ENCODE measurements around the gene CLRN2. TPM values are rescaled to one million over a fixed set of nuclear protein-coding genes. Genes with fewer than 3 reads are reported as not detected.

The CLRN2 gene
- total RNA-seq (not detected), polyA plus RNA-seq (not detected), total RNA-seq (0 reads per million in 6 experiments)

- DNase-seq, result no peak
- POLR2A ChIA-PET, result no interaction called here
- no peak for ATAC-seq
- Mint-ChIP-seq H3K27me3 (peaks cover 0 to 21% (median 18%) of the 10 kb centered on the region in 5 donors), H3K27ac (no peak within 1 kb of the TSS), H3K4me3 (peak within 1 kb of the TSS in 1 of 10 donors; percentile 2), H3K9me3 (no peaks in the 10 kb centered on the region), H3K4me1 (peaks cover 18 to 28% (median 27%) of the 10 kb centered on the region in 4 donors), H3K36me3 (peaks cover 0 to 2% (median 0%) of the 10 kb centered on the region in 3 donors)
These were observed at the start of gene CLRN2 for GRCh38 chr4:17514865-17515264. Gene CLRN2 (plus strand): TSS chr4:17515165. CDS start chr4:17515267, 102 bp downstream.

- POLR2A ChIA-PET, result no interaction called here
- ATAC-seq, result no peak
These were observed 46.2 kb upstream of the CLRN2 start for GRCh38 chr4:17468619-17469221.

GRCh38 chr4:17469931-17470674, 44.9 kb upstream of the CLRN2 start:
- POLR2A ChIA-PET, result no interaction called here
- Mint-ChIP-seq H3K27ac (peak overlapping the region in 2 of 10 donors; percentile 12 to 36), H3K4me1 (peaks cover 0 to 4% (median under 1%) of the 10 kb centered on the region in 4 donors), H3K36me3 (peaks cover 0 to 3% (median 2%) of the 10 kb centered on the region in 3 donors), H3K4me3 (no peak overlapping the region), H3K9me3 (no peaks in the 10 kb centered on the region), H3K27me3 (no peaks in the 10 kb centered on the region)
- DNase-seq (no peak), ATAC-seq (no peak)

More at GRCh38 chr4:17468619-17469221, 46.2 kb upstream of the CLRN2 start:
- Mint-ChIP-seq H3K27ac (no peak overlapping the region), H3K27me3 (no peaks in the 10 kb centered on the region), H3K36me3 (peaks cover 3 to 6% (median 6%) of the 10 kb centered on the region in 3 donors), H3K9me3 (no peaks in the 10 kb centered on the region), H3K4me3 (no peak overlapping the region), H3K4me1 (peaks cover 0 to 4% (median under 1%) of the 10 kb centered on the region in 4 donors)
- no peak for DNase-seq

- Mint-ChIP-seq H3K27ac (peak overlapping the region in 1 of 10 donors; percentile 1), H3K4me1 (peaks cover 0 to 12% (median 8%) of the 10 kb centered on the region in 4 donors), H3K4me3 (no peak overlapping the region), H3K9me3 (no peaks in the 10 kb centered on the region), H3K36me3 (peaks cover 0 to 14% (median 0%) of the 10 kb centered on the region in 3 donors), H3K27me3 (no peaks in the 10 kb centered on the region)
- ATAC-seq (no peak), DNase-seq (no peak)
- POLR2A ChIA-PET, result no interaction called here
These were observed 39.5 kb upstream of the CLRN2 start for GRCh38 chr4:17475481-17475880.

- H3K27ac Mint-ChIP-seq, result peak overlapping the region in 4 of 10 donors; percentile 26 to 92 (median 52)
- no peaks in the 10 kb centered on the region for H3K9me3 Mint-ChIP-seq
- POLR2A ChIA-PET, result no interaction called here
- H3K4me3 Mint-ChIP-seq, result no peak overlapping the region
- no peaks in the 10 kb centered on the region for H3K27me3 Mint-ChIP-seq
- peaks cover 0 to 10% (median 0%) of the 10 kb centered on the region in 3 donors for H3K36me3 Mint-ChIP-seq
- DNase-seq (no peak), ATAC-seq (no peak)
- peaks cover 0 to 12% (median 6%) of the 10 kb centered on the region in 4 donors for H3K4me1 Mint-ChIP-seq
These were observed 38.1 kb upstream of the CLRN2 start for GRCh38 chr4:17476853-17477252.

GRCh38 chr4:17477774-17478472, 37.0 kb upstream of the CLRN2 start:
- ATAC-seq (no peak), DNase-seq (no peak)
- Mint-ChIP-seq H3K9me3 (no peaks in the 10 kb centered on the region), H3K4me1 (peaks cover 0 to 11% (median 6%) of the 10 kb centered on the region in 4 donors), H3K27ac (no peak overlapping the region), H3K27me3 (no peaks in the 10 kb centered on the region), H3K4me3 (no peak overlapping the region), H3K36me3 (peaks cover 0 to 10% (median 0%) of the 10 kb centered on the region in 3 donors)
- POLR2A ChIA-PET, result no interaction called here

DNA sequence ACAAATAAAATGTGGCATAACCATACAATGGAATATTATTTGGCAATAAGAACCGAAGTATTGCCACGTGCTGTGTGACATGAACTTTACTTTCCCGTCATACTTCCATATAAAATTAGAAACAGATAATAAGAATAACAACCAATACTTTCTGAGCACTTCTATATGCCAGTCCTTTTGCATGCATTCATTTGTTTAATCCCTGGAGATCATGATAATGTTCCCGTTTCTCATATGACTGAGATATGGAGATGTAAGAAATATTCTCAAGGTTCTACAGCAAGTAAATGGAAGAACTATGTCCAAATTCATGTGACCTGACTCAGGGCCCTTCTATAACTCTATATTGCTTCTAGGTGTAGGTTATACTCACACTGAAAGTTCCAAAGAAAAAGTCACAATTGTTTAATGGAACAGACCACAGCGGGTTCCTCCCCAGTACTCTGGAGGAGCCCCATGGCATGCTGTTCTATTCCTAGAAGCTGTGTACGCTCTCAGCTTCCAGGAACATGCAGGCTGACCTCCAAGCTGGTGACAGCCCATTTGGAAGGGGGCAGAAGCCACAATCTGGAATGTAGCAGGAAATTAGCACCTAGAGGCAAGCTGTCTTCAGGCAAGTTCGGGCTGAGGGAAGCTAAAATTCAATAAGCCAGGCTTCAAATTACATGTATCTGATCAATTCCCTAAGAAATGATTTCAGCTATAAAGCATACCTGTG, 34.6 kb upstream of the CLRN2 start:
- Mint-ChIP-seq H3K4me3 (no peak overlapping the region), H3K27me3 (no peaks in the 10 kb centered on the region), H3K9me3 (peaks cover 0 to 2% (median 0%) of the 10 kb centered on the region in 9 donors), H3K36me3 (peaks cover 5 to 27% (median 13%) of the 10 kb centered on the region in 3 donors), H3K27ac (no peak overlapping the region), H3K4me1 (peaks cover 0 to 11% (median 6%) of the 10 kb centered on the region in 4 donors)
- no peak for DNase-seq
- POLR2A ChIA-PET, result no interaction called here
- no peak for ATAC-seq

DNA sequence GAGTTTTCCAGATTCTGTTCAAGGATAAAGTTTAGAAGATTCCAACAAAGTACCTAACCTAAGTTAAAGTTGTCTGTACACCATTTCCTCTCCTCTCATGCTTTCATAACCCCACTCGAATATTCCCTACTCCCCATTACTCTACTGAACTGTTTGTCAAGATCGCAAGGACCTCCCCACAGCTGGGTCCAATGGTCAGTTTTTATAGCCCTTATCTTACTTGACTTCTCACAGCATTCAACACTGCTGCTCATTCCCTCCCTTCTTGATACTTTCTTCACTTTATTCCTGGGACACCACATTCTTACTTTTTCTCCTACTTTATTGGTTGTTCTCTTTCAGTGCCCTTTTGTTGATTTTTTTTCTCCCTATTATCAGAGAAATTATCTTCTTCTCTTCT, 34.0 kb upstream of the CLRN2 start:
- no peak for DNase-seq
- Mint-ChIP-seq H3K4me3 (no peak overlapping the region), H3K27ac (no peak overlapping the region), H3K27me3 (no peaks in the 10 kb centered on the region), H3K4me1 (peaks cover 0 to 11% (median 6%) of the 10 kb centered on the region in 4 donors), H3K9me3 (peaks cover 0 to 2% (median 0%) of the 10 kb centered on the region in 9 donors), H3K36me3 (peaks cover 5 to 32% (median 16%) of the 10 kb centered on the region in 3 donors)
- POLR2A ChIA-PET, result no interaction called here
- no peak for ATAC-seq

GRCh38 chr4:17482716-17483115, 32.2 kb upstream of the CLRN2 start:
- ATAC-seq, result no peak
- DNase-seq, result no peak
- no peak overlapping the region for H3K27ac Mint-ChIP-seq
- peaks cover 5 to 42% (median 28%) of the 10 kb centered on the region in 3 donors for H3K36me3 Mint-ChIP-seq
- peaks cover 0 to 2% (median 0%) of the 10 kb centered on the region in 9 donors for H3K9me3 Mint-ChIP-seq
- H3K27me3 Mint-ChIP-seq, result no peaks in the 10 kb centered on the region
- POLR2A ChIA-PET, result no interaction called here
- no peak overlapping the region for H3K4me3 Mint-ChIP-seq
- peaks cover 0 to 3% (median 0%) of the 10 kb centered on the region in 4 donors for H3K4me1 Mint-ChIP-seq

- peaks cover 14 to 77% (median 41%) of the 10 kb centered on the region in 3 donors for H3K36me3 Mint-ChIP-seq
- no peak for DNase-seq
- H3K4me3 Mint-ChIP-seq, result no peak overlapping the region
- ATAC-seq, result no peak
- POLR2A ChIA-PET, result no interaction called here
- H3K27me3 Mint-ChIP-seq, result no peaks in the 10 kb centered on the region
- peaks cover 6 to 15% (median 7%) of the 10 kb centered on the region in 4 donors for H3K4me1 Mint-ChIP-seq
- H3K27ac Mint-ChIP-seq, result peak overlapping the region in 8 of 10 donors; percentile 9 to 85 (median 65)
- no peaks in the 10 kb centered on the region for H3K9me3 Mint-ChIP-seq
These were observed 25.8 kb upstream of the CLRN2 start for GRCh38 chr4:17489123-17489522.

GRCh38 chr4:17489721-17490120, 25.2 kb upstream of the CLRN2 start:
- Mint-ChIP-seq H3K36me3 (peaks cover 13 to 77% (median 43%) of the 10 kb centered on the region in 3 donors), H3K27ac (peak overlapping the region in 7 of 10 donors; percentile 38 to 85 (median 48)), H3K9me3 (no peaks in the 10 kb centered on the region), H3K4me1 (peaks cover 6 to 15% (median 8%) of the 10 kb centered on the region in 4 donors), H3K27me3 (no peaks in the 10 kb centered on the region), H3K4me3 (no peak overlapping the region)
- ATAC-seq, result no peak
- POLR2A ChIA-PET, result no interaction called here
- no peak for DNase-seq

- H3K27me3 Mint-ChIP-seq, result no peaks in the 10 kb centered on the region
- no peak overlapping the region for H3K4me3 Mint-ChIP-seq
- H3K36me3 Mint-ChIP-seq, result peaks cover 8 to 77% (median 35%) of the 10 kb centered on the region in 3 donors
- POLR2A ChIA-PET, result no interaction called here
- H3K4me1 Mint-ChIP-seq, result peaks cover 6 to 15% (median 8%) of the 10 kb centered on the region in 4 donors
- H3K9me3 Mint-ChIP-seq, result no peaks in the 10 kb centered on the region
- ATAC-seq, result no peak
- peak overlapping the region in 4 of 10 donors; percentile 31 to 59 (median 53) for H3K27ac Mint-ChIP-seq
- DNase-seq, result no peak
These were observed 24.3 kb upstream of the CLRN2 start for GRCh38 chr4:17490575-17491059.

Measured in naive thymus-derived CD8-positive, alpha-beta T cell (primary cell).